Tibial nerve (tissue), 4 donors: ENCODE measurements around the gene GTF2F2. TPM values are rescaled to one million over a fixed set of nuclear protein-coding genes. Genes with fewer than 3 reads are reported as not detected.
A peak's percentile ranks its signal among the peaks of the same experiment; 100 is the strongest.

Experiments
- DNase-seq, 2 donors: peaks; one replicate each; pipeline ENCODE4 v3.0.0-alpha.2; 2019; ENCODE audit warnings: low spot score in 2 of 2
- H3K27ac ChIP-seq, 4 donors: fragments of 200-600 bp; sonication (generic) in 3 of 4; one replicate each; pipeline ENCODE4 v1.5.1; 2017 to 2019; ENCODE audit warnings: mild to moderate bottlenecking in 1 of 4
- H3K27me3 ChIP-seq, 2 donors: fragments of 200-600 bp; sonication (generic) in 1 of 2; one replicate each; pipeline versions ENCODE4 v1.5.1 to v1.6.0; 2017 to 2019
- H3K36me3 ChIP-seq, 3 donors: fragments of 200-600 bp; sonication (generic); one replicate each; pipeline ENCODE4 v1.5.1; 2018 to 2019
- H3K4me1 ChIP-seq, 4 donors: fragments of 200-600 bp; sonication (generic) in 3 of 4; one replicate each; pipeline ENCODE4 v1.5.1; 2017 to 2019
- H3K4me3 ChIP-seq, 4 donors: fragments of 200-600 bp; sonication (generic) in 3 of 4; one replicate each; pipeline ENCODE4 v1.5.1; 2017 to 2019; ENCODE audit warnings: mild to moderate bottlenecking in 1 of 4, moderate library complexity in 1 of 4
- H3K9me3 ChIP-seq, 4 donors: fragments of 200-600 bp; sonication (generic) in 3 of 4; one replicate each; pipeline ENCODE4 v1.5.1; 2017 to 2019
- EP300 ChIP-seq, 2 donors: sonication (generic); formaldehyde crosslinking; IDR thresholded peaks; one replicate each; pipeline ENCODE4 v1.6.1; 2017; ENCODE audit warnings: antibody characterized with exemption in 2 of 2, mild to moderate bottlenecking in 1 of 2
- POLR2A ChIP-seq, 2 donors: fragments of 450-650 bp; IDR thresholded peaks; one replicate each; pipeline ENCODE4 v1.6.1; 2017; ENCODE audit warnings: antibody characterized with exemption in 2 of 2, mild to moderate bottlenecking in 2 of 2, moderate library complexity in 2 of 2
- WGBS, 2 donors: methylation state at CpG; one replicate each; pipeline ENCODE4 v1.1.5; 2018; 5-methylcytosine and 5-hydroxymethylcytosine counted together
- total RNA-seq, 4 donors: library from RNA; depleted of rRNA; stranded (reverse); fragments of >200 nt; gene quantifications; one replicate each; pipeline ENCODE4 v1.1.0, GENCODE V29; 2016
- TF ChIP-seq, protein P1 (sequence below), 5 experiments: fragments of 200-600 bp in 3 of 5; fragments of 450-650 bp in 2 of 5; sonication (generic) in 3 of 5; IDR thresholded peaks; one replicate each; pipeline ENCODE4 v1.5.1; 2016 to 2019; ENCODE audit warnings: antibody characterized with exemption in 5 of 5, mild to moderate bottlenecking in 3 of 5, moderate library complexity in 2 of 5

GTF2F2 gene
- total RNA-seq, 4 donors from 2014 or later: 20.2 to 28.8 (median 24.1) TPM

DNA sequence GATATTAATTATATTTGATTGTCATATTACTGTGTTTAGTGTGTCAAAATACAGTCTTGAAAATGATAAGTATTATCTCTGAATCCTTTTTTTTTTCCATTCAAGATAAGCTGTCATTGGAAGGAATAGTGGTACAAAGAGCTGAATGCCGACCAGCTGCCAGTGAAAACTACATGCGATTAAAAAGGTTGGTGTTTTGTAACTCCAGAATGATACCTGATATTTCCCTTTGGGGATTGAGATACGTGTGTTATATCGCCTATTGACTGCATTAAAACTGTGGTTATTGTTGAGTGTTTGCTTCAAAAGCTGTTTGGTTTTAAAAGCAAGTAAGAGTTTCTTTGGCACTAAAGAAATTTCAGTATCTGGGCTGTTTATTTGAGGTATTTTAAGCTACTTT is 87.0 kb downstream of the GTF2F2 start:
- WGBS, 2 donors: 60 to 70% methylated on average over 4 of the region's 4 CpGs
- no peak for TF ChIP-seq EP300 (IDR thresholded peaks at IDR 0.05)
- no peak for TF ChIP-seq POLR2A (IDR thresholded peaks at IDR 0.05)
- TF ChIP-seq, protein P1, sequence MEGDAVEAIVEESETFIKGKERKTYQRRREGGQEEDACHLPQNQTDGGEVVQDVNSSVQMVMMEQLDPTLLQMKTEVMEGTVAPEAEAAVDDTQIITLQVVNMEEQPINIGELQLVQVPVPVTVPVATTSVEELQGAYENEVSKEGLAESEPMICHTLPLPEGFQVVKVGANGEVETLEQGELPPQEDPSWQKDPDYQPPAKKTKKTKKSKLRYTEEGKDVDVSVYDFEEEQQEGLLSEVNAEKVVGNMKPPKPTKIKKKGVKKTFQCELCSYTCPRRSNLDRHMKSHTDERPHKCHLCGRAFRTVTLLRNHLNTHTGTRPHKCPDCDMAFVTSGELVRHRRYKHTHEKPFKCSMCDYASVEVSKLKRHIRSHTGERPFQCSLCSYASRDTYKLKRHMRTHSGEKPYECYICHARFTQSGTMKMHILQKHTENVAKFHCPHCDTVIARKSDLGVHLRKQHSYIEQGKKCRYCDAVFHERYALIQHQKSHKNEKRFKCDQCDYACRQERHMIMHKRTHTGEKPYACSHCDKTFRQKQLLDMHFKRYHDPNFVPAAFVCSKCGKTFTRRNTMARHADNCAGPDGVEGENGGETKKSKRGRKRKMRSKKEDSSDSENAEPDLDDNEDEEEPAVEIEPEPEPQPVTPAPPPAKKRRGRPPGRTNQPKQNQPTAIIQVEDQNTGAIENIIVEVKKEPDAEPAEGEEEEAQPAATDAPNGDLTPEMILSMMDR (IDR thresholded peaks at IDR 0.05): no peak
- Histone ChIP-seq H3K27ac (peak overlapping the region in 3 of 4 donors; percentile 4 to 78 (median 73)), H3K36me3 (peaks cover 0 to 13% (median 4%) of the 10 kb centered on the region in 3 donors), H3K9me3 (no peaks in the 10 kb centered on the region), H3K27me3 (no peaks in the 10 kb centered on the region), H3K4me1 (peaks cover 0 to 21% (median 4%) of the 10 kb centered on the region in 4 donors), H3K4me3 (no peak overlapping the region)
- no peak for DNase-seq

DNA sequence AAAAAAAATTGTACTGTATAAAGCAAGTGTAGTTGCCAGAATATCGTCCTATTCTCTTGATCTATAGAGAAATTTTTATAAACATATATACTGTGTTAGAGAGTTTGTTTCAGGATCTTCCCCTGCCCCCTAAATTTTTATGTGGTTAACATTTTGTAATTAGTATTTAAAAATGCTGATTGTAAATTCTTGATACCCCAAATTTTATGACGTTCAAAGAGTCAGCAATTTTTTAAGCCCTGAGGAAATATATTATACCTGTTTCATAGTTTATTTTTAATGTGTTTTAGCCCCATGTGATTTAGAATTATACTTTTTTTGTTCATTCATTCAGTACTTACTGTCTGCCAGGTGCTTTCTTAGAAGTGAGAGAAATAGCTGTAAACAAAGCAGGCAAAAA is 87.8 kb downstream of the GTF2F2 start:
- Histone ChIP-seq H3K9me3 (no peaks in the 10 kb centered on the region), H3K27me3 (no peaks in the 10 kb centered on the region), H3K36me3 (peaks cover 0 to 13% (median 4%) of the 10 kb centered on the region in 3 donors), H3K27ac (peak overlapping the region in 1 of 4 donors; percentile 73), H3K4me1 (peaks cover 0 to 21% (median 4%) of the 10 kb centered on the region in 4 donors), H3K4me3 (no peak overlapping the region)
- WGBS, 2 donors: 69 to 73% methylated on average over 2 of the region's 2 CpGs
- no peak for DNase-seq
- TF ChIP-seq POLR2A (IDR thresholded peaks at IDR 0.05) (no peak), EP300 (IDR thresholded peaks at IDR 0.05) (no peak)
- TF ChIP-seq, protein P1 (IDR thresholded peaks at IDR 0.05): no peak

GRCh38 chr13:45209229-45209628 is 88.9 kb downstream of the GTF2F2 start:
- peaks cover 0 to 21% (median 4%) of the 10 kb centered on the region in 4 donors for H3K4me1 ChIP-seq
- peaks cover 0 to 13% (median 4%) of the 10 kb centered on the region in 3 donors for H3K36me3 ChIP-seq
- H3K27ac ChIP-seq: no peak overlapping the region
- DNase-seq: no peak
- H3K4me3 ChIP-seq: no peak overlapping the region
- TF ChIP-seq, protein P1 (IDR thresholded peaks at IDR 0.05): no peak
- no peak for TF ChIP-seq EP300 (IDR thresholded peaks at IDR 0.05)
- no peak for TF ChIP-seq POLR2A (IDR thresholded peaks at IDR 0.05)
- no peaks in the 10 kb centered on the region for H3K9me3 ChIP-seq
- H3K27me3 ChIP-seq: no peaks in the 10 kb centered on the region

DNA sequence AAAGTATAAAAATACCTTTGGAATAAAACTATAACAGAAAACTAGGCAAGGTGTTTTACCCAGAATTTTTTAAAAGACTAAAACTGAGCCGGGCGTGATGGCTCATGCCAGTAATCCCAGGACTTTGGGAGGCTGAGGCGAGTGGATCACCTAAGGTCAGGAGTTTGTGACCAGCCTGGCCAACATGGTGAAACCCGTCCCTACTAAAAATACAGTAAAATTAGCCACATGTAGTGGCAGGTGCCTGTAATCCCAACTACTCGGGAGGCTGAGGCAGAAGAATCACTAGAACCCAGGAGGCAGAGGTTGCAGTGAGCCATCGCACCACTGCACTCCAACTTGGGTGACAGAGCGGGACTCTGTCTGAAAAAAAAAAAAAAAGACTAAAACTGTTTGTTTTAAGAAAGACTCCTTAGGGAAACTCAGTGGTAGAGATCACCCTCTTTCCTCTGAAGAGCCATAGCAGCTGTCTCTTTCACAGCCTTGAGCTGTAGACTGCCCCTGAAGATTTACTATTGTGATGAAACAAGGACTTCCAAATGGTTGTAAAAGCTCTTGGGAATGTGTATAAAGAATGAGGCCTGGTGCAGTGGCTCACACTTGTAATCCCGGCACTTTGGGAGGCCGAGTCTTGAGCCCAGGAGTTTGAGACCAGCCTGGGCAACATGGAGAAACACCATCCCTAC is 95.2 kb downstream of the GTF2F2 start:
- Histone ChIP-seq H3K27me3 (no peaks in the 10 kb centered on the region), H3K27ac (no peak overlapping the region), H3K36me3 (no peaks in the 10 kb centered on the region), H3K9me3 (no peaks in the 10 kb centered on the region), H3K4me3 (no peak overlapping the region), H3K4me1 (peaks cover 0 to 25% (median 0%) of the 10 kb centered on the region in 4 donors)
- DNase-seq: no peak
- WGBS, 2 donors: 84 to 91% methylated on average over 9 of the region's 9 CpGs
- TF ChIP-seq EP300 (IDR thresholded peaks at IDR 0.05): no peak
- no peak for TF ChIP-seq POLR2A (IDR thresholded peaks at IDR 0.05)
- TF ChIP-seq, protein P1 (IDR thresholded peaks at IDR 0.05): no peak

DNA sequence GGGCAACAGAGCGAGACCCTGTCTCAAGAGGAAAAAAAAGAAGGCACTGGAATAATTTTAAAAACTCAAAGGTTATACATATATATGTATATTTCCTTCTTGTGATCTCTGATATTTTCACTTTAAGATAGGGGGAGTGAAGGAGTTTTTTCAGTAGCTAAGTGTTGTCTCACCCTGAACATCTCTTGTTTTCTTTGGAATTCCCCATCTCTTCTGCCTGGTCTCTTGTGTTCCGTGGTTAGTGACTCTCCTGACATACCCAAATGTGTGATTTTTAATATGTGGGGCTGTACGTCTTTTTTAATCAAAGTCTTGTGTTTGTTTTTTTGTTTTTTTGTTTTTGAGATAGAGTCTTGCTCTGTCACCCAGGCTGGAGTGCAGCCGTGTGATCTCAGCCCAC is 95.9 kb downstream of the GTF2F2 start:
- H3K36me3 ChIP-seq: no peaks in the 10 kb centered on the region
- no peak for DNase-seq
- no peak overlapping the region for H3K4me3 ChIP-seq
- peaks cover 0 to 25% (median 0%) of the 10 kb centered on the region in 4 donors for H3K4me1 ChIP-seq
- 69 to 81% methylated on average over 4 of the region's 4 CpGs for WGBS, 2 donors
- TF ChIP-seq, protein P1 (IDR thresholded peaks at IDR 0.05): no peak
- no peak for TF ChIP-seq EP300 (IDR thresholded peaks at IDR 0.05)
- TF ChIP-seq POLR2A (IDR thresholded peaks at IDR 0.05): no peak
- no peaks in the 10 kb centered on the region for H3K27me3 ChIP-seq
- H3K27ac ChIP-seq: no peak overlapping the region
- H3K9me3 ChIP-seq: no peaks in the 10 kb centered on the region
